PC-9 (cell line): ENCODE data around the gene CNTNAP2. TPM values are rescaled to one million over a fixed set of nuclear protein-coding genes. Genes with fewer than 3 reads are reported as not detected.

ENCODE experiments used
- BruUV-seq: library from RNA; stranded (reverse); fragments of 400-500 nt; replicated peaks from 2 replicates; lab custom pipeline; 2021; lab: Mats Ljungman, UMichigan
- CTCF ChIA-PET: fragments of 300-600 bp; sonication (Branson Sonifier 250); formaldehyde crosslinking; loops from one replicate; lab custom pipeline; 2022; ENCODE audit warnings: antibody characterized with exemption; lab: Charles Lee
- POLR2A ChIA-PET: fragments of 300-600 bp; sonication (Branson Sonifier 250); formaldehyde crosslinking; loops from one replicate; lab custom pipeline; 2022; ENCODE audit warnings: antibody characterized with exemption; ENCODE audit not compliant: unreplicated experiment; lab: Charles Lee
- DNase-seq, 2 experiments: peaks; one replicate each; pipeline versions ENCODE4 v3.0.0 to v3.0.0-alpha.2; 2015 to 2022; ENCODE audit warnings: mixed read lengths in 1 of 2
- H2AFZ ChIP-seq: fragments of 200-600 bp; sonication (generic); 2 replicates; pipeline ENCODE4 v1.8.1; 2017; ENCODE audit warnings: antibody characterized with exemption
- H3F3A ChIP-seq: fragments of 200-600 bp; sonication (generic); 2 replicates; pipeline ENCODE4 v1.8.1; 2017; ENCODE audit warnings: antibody characterized with exemption, mild to moderate bottlenecking, low read depth; ENCODE audit not compliant: insufficient read depth
- H3K27ac ChIP-seq: fragments of 200-600 bp; sonication (generic); 2 replicates; pipeline ENCODE4 v1.6.1; 2016; ENCODE audit warnings: mixed run types
- H3K27me3 ChIP-seq: fragments of 200-600 bp; sonication (generic); 2 replicates; pipeline ENCODE4 v1.6.1; 2016; ENCODE audit warnings: low read depth, mixed run types; ENCODE audit not compliant: insufficient read depth
- H3K36me3 ChIP-seq: fragments of 200-600 bp; sonication (generic); 2 replicates; pipeline ENCODE4 v1.6.1; 2016; ENCODE audit warnings: low read depth, mixed run types
- H3K4me1 ChIP-seq: fragments of 200-600 bp; sonication (generic); replicated peaks from 2 replicates; pipeline ENCODE4 v1.6.1; 2016; ENCODE audit warnings: mixed run types; ENCODE audit not compliant: insufficient read depth
- H3K4me2 ChIP-seq: fragments of 200-600 bp; sonication (generic); 2 replicates; pipeline ENCODE4 v1.6.1; 2017; ENCODE audit warnings: mixed run types
- H3K4me3 ChIP-seq: fragments of 200-600 bp; sonication (generic); 2 replicates; pipeline ENCODE4 v1.6.1; 2016; ENCODE audit warnings: mixed run types
- H3K79me2 ChIP-seq: fragments of 200-600 bp; sonication (generic); 2 replicates; pipeline ENCODE4 v1.6.1; 2017; ENCODE audit warnings: low read depth, mixed run types
- H3K9me2 ChIP-seq: fragments of 200-600 bp; sonication (generic); 2 replicates; pipeline ENCODE4 v1.8.1; 2017; ENCODE audit warnings: mild to moderate bottlenecking; ENCODE audit not compliant: insufficient read depth
- H3K9me3 ChIP-seq: fragments of 200-600 bp; sonication (generic); 2 replicates; pipeline ENCODE4 v1.8.1; 2016; ENCODE audit warnings: low read depth; ENCODE audit not compliant: insufficient read depth
- H4K20me1 ChIP-seq: fragments of 200-600 bp; sonication (generic); 2 replicates; pipeline ENCODE4 v1.8.1; 2017; ENCODE audit not compliant: insufficient read depth
- CTCF ChIP-seq: fragments of 200-600 bp; sonication (generic); conservative IDR thresholded peaks from 2 replicates; pipeline ENCODE4 v1.6.1; 2017; ENCODE audit warnings: mixed run types, antibody characterized with exemption, mild to moderate bottlenecking, moderate library complexity
- EZH2 ChIP-seq: fragments of 200-600 bp; sonication (generic); IDR thresholded peaks from 2 replicates; pipeline ENCODE4 v1.8.0; 2017; ENCODE audit warnings: antibody characterized with exemption, low read depth
- intact Hi-C: fragments of 100-400 bp; cut with micrococcal nuclease; formaldehyde crosslinking; loops from one replicate; pipeline ENCODE4 v1.10.0; 2022; ENCODE audit not compliant: unreplicated experiment
- total RNA-seq: library from RNA; stranded (reverse); gene quantifications from 2 replicates; pipeline ENCODE4 v1.2.3, GENCODE V29; 2021

CNTNAP2 gene
- total RNA-seq, 1 experiment from 2014 or later, result not detected

GRCh38 chr7:148319316-148319808, 2202.8 kb downstream of the CNTNAP2 start:
- ChIA-PET POLR2A (no interaction called here), CTCF (no interaction called here)
- Histone ChIP-seq H3K9me3 (no peaks in the 10 kb centered on the region), H3F3A (no peaks in the 10 kb centered on the region), H3K4me2 (no peak overlapping the region), H3K79me2 (no peaks in the 10 kb centered on the region), H3K27ac (no peak overlapping the region), H3K4me1 (no peaks in the 10 kb centered on the region), H3K4me3 (no peak overlapping the region), H2AFZ (no peak overlapping the region), H3K36me3 (no peaks in the 10 kb centered on the region), H3K9me2 (no peaks in the 10 kb centered on the region), H4K20me1 (no peaks in the 10 kb centered on the region), H3K27me3 (peaks cover 29% of the 10 kb centered on the region)
- no peak for DNase-seq
- TF ChIP-seq EZH2 (no peak), CTCF (no peak)
- intact Hi-C loops, result no loop called here
- no TSS peak for BruUV-seq

- BruUV-seq, result no TSS peak
- H3K4me2 ChIP-seq, result no peak overlapping the region
- peaks cover 18% of the 10 kb centered on the region for H3K27me3 ChIP-seq
- H3K9me3 ChIP-seq, result no peaks in the 10 kb centered on the region
- H3K79me2 ChIP-seq, result no peaks in the 10 kb centered on the region
- no peaks in the 10 kb centered on the region for H3K9me2 ChIP-seq
- no peaks in the 10 kb centered on the region for H3F3A ChIP-seq
- TF ChIP-seq EZH2, result no peak
- no peak for TF ChIP-seq CTCF
- no peaks in the 10 kb centered on the region for H3K4me1 ChIP-seq
- H3K27ac ChIP-seq, result no peak overlapping the region
- DNase-seq, result no peak
- no peaks in the 10 kb centered on the region for H4K20me1 ChIP-seq
- H3K4me3 ChIP-seq, result no peak overlapping the region
- intact Hi-C loops, result no loop called here
- CTCF ChIA-PET, result no interaction called here
- POLR2A ChIA-PET, result no interaction called here
- H2AFZ ChIP-seq, result no peak overlapping the region
- H3K36me3 ChIP-seq, result no peaks in the 10 kb centered on the region
Measured at GRCh38 chr7:148325208-148325607, 2208.6 kb downstream of the CNTNAP2 start.

- DNase-seq, result peak in 1 of 2 experiments; percentile 51
- Histone ChIP-seq H3K4me2 (no peak overlapping the region), H3K4me3 (no peak overlapping the region), H3F3A (no peaks in the 10 kb centered on the region), H3K9me2 (no peaks in the 10 kb centered on the region), H3K79me2 (no peaks in the 10 kb centered on the region), H2AFZ (no peak overlapping the region), H3K9me3 (no peaks in the 10 kb centered on the region), H3K27ac (no peak overlapping the region), H4K20me1 (no peaks in the 10 kb centered on the region), H3K36me3 (no peaks in the 10 kb centered on the region), H3K27me3 (peaks cover 6% of the 10 kb centered on the region), H3K4me1 (no peaks in the 10 kb centered on the region)
- no TSS peak for BruUV-seq
- POLR2A ChIA-PET, result no interaction called here
- intact Hi-C loops, result no loop called here
- no peak for TF ChIP-seq EZH2
- CTCF ChIA-PET, result no interaction called here
Measured at GRCh38 chr7:148327379-148327778, 2210.8 kb downstream of the CNTNAP2 start.

GRCh38 chr7:148328906-148329305, 2212.3 kb downstream of the CNTNAP2 start:
- TF ChIP-seq EZH2 (no peak), CTCF (no peak)
- Histone ChIP-seq H3K36me3 (no peaks in the 10 kb centered on the region), H4K20me1 (no peaks in the 10 kb centered on the region), H3K27me3 (peaks cover 11% of the 10 kb centered on the region), H3K4me2 (no peak overlapping the region), H3K79me2 (no peaks in the 10 kb centered on the region), H3K9me3 (no peaks in the 10 kb centered on the region), H3F3A (no peaks in the 10 kb centered on the region), H2AFZ (no peak overlapping the region), H3K4me1 (no peaks in the 10 kb centered on the region), H3K9me2 (no peaks in the 10 kb centered on the region), H3K27ac (no peak overlapping the region), H3K4me3 (no peak overlapping the region)
- no TSS peak for BruUV-seq
- DNase-seq, result no peak
- intact Hi-C loops, result no loop called here
- CTCF ChIA-PET, result no interaction called here
- POLR2A ChIA-PET, result no interaction called here
